ENCODE data around the gene ERBB2. TPM values are rescaled to one million over a fixed set of nuclear protein-coding genes. Genes with fewer than 3 reads are reported as not detected.

ERBB2 gene
- total RNA-seq, 2 donors from 2014 or later: 88.1 to 94.7 TPM

DNA sequence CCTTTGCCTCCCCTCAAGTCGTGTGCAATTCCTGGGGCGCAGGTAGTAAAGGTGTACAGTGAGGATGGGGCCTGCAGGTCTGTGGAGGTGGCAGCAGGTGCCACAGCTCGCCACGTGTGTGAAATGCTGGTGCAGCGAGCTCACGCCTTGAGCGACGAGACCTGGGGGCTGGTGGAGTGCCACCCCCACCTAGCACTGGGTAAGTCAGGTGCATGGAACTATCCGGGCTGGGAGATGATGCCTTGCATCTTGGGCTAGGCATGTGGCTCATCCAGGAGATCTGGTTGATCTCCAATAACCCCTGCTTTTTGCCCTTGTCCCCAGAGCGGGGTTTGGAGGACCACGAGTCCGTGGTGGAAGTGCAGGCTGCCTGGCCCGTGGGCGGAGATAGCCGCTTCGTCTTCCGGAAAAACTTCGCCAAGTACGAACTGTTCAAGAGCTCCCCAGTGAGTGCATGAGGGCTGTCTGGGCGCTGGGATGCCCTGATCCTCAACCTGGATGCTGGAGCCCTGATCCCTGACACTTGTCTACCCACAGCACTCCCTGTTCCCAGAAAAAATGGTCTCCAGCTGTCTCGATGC lies 43.1 kb downstream of the ERBB2 start:
- Histone ChIP-seq H3K27me3 (replicated peaks; ENCODE audit: insufficient read depth) (no peaks in the 10 kb centered on the region), H3K36me3 (no peaks in the 10 kb centered on the region), H3K9me3 (no peaks in the 10 kb centered on the region), H3K27ac (no peak overlapping the region), H3K4me3 (no peak overlapping the region), H3K4me1 (ENCODE audit: control insufficient read depth in 1 of 2, low read depth in 2 of 2) (peaks cover 9 to 32% of the 10 kb centered on the region in 2 donors)
- DNase-seq (ENCODE audit: low spot score): no peak
- no peak for ATAC-seq (ENCODE audit: insufficient number of reproducible peaks, low FRiP score, low read depth)
- TF ChIP-seq, protein P1, sequence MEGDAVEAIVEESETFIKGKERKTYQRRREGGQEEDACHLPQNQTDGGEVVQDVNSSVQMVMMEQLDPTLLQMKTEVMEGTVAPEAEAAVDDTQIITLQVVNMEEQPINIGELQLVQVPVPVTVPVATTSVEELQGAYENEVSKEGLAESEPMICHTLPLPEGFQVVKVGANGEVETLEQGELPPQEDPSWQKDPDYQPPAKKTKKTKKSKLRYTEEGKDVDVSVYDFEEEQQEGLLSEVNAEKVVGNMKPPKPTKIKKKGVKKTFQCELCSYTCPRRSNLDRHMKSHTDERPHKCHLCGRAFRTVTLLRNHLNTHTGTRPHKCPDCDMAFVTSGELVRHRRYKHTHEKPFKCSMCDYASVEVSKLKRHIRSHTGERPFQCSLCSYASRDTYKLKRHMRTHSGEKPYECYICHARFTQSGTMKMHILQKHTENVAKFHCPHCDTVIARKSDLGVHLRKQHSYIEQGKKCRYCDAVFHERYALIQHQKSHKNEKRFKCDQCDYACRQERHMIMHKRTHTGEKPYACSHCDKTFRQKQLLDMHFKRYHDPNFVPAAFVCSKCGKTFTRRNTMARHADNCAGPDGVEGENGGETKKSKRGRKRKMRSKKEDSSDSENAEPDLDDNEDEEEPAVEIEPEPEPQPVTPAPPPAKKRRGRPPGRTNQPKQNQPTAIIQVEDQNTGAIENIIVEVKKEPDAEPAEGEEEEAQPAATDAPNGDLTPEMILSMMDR (IDR thresholded peaks at IDR 0.05): no peak

DNA sequence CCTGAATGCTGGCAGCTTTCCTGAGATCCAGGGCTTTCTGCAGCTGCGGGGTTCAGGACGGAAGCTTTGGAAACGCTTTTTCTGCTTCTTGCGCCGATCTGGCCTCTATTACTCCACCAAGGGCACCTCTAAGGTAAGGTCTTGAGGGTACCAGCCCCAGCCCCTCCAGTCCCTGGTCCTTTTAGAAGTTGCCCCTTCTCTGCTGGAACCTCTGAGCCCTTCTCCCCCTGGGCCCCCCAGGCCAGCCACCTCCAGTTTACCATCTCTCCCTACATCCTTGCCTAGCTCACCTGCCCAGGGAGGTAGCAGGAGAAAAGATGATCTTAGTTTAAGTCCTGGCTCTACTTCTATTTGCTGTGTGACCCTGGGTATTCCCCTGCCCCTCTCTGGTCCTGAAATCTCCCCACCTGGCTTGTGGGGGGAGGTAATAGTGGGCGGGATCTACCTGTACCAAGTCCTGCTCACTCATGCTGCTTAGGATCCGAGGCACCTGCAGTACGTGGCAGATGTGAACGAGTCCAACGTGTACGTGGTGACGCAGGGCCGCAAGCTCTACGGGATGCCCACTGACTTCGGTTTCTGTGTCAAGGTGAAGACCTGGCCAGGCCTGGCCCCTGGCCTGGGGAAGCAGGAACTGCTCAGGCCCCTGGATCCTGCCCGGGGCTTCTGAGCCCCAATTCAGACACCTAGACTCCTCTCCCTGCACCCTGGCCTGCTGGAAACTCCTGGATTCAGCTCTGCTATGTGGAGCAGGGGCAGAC lies 44.4 kb downstream of the ERBB2 start:
- TF ChIP-seq, protein P1 (IDR thresholded peaks at IDR 0.05): no peak
- Histone ChIP-seq H3K4me1 (ENCODE audit: control insufficient read depth in 1 of 2, low read depth in 2 of 2) (peaks cover 0 to 21% of the 10 kb centered on the region in 2 donors), H3K9me3 (no peaks in the 10 kb centered on the region), H3K36me3 (no peaks in the 10 kb centered on the region), H3K4me3 (no peak overlapping the region), H3K27ac (no peak overlapping the region), H3K27me3 (replicated peaks; ENCODE audit: insufficient read depth) (no peaks in the 10 kb centered on the region)
- ATAC-seq (ENCODE audit: insufficient number of reproducible peaks, low FRiP score, low read depth): no peak
- DNase-seq (ENCODE audit: low spot score): no peak

DNA sequence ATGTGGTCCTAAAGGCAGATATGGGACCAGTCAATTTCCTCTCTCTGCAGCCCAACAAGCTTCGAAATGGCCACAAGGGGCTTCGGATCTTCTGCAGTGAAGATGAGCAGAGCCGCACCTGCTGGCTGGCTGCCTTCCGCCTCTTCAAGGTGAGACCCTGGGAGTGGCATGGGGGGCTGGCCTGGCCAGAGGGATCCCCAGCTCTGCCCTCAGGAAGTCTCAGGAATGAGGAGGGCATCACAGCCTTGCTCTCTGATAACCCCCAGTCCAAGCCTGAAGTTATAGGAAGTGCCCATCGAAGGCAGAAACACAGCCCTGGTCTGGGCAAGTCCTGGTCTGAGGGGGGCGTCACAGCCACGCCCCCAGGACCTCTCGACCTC lies 45.0 kb downstream of the ERBB2 start:
- Histone ChIP-seq H3K9me3 (no peaks in the 10 kb centered on the region), H3K27ac (no peak overlapping the region), H3K4me1 (ENCODE audit: control insufficient read depth in 1 of 2, low read depth in 2 of 2) (peaks cover 1 to 15% of the 10 kb centered on the region in 2 donors), H3K4me3 (no peak overlapping the region), H3K36me3 (no peaks in the 10 kb centered on the region), H3K27me3 (replicated peaks; ENCODE audit: insufficient read depth) (no peaks in the 10 kb centered on the region)
- DNase-seq (ENCODE audit: low spot score): no peak
- ATAC-seq (ENCODE audit: insufficient number of reproducible peaks, low FRiP score, low read depth): no peak
- TF ChIP-seq, protein P1 (IDR thresholded peaks at IDR 0.05): no peak

DNA sequence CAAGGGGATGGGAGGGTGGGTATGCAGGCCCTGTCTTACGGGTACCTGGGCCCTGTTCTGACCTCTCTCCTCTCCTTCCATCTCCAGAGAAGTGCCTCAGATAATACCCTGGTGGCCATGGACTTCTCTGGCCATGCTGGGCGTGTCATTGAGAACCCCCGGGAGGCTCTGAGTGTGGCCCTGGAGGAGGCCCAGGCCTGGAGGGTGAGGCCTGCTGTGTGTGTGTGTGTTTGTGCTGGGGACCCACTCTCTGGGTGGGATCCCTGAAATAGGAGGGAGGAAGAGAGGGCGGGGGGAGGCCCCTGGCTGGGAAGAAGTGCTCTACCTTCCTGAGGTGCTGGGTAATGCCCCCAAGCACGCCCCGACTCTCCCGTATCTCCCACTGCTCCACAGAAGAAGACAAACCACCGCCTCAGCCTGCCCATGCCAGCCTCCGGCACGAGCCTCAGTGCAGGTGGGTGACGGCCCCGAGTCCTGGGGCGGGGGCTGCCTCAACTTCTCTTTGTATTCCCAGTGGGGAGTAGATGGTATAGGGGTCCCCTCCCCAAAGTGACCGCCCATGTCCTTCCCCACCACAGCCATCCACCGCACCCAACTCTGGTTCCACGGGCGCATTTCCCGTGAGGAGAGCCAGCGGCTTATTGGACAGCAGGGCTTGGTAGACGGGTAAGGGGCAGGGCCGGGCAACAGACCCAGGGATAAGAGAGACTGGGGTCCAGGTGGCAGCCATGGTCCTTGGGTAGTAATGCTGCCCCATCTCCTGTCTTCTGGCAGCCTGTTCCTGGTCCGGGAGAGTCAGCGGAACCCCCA lies 45.7 kb downstream of the ERBB2 start:
- Histone ChIP-seq H3K27me3 (replicated peaks; ENCODE audit: insufficient read depth) (no peaks in the 10 kb centered on the region), H3K36me3 (no peaks in the 10 kb centered on the region), H3K4me1 (ENCODE audit: control insufficient read depth in 1 of 2, low read depth in 2 of 2) (peaks cover 6 to 17% of the 10 kb centered on the region in 2 donors), H3K27ac (no peak overlapping the region), H3K9me3 (no peaks in the 10 kb centered on the region), H3K4me3 (no peak overlapping the region)
- ATAC-seq (ENCODE audit: insufficient number of reproducible peaks, low FRiP score, low read depth) (no peak), DNase-seq (ENCODE audit: low spot score) (no peak)
- TF ChIP-seq, protein P1 (IDR thresholded peaks at IDR 0.05): no peak

DNA sequence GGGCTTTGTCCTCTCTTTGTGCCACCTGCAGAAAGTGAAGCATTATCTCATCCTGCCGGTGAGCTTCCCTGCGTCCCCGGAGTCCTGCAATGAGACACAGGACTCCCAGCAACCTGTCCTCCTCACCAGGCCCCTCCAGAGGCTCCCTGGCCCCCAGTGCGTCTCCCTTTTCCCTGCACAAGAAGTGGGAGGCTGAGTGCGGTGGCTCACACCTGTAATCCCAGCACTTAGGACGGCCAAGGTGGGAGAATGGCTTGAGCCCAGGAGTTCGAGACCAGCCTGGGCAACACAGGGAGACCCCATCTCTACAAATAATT lies 46.2 kb downstream of the ERBB2 start:
- no peaks in the 10 kb centered on the region for H3K9me3 ChIP-seq
- TF ChIP-seq, protein P1 (IDR thresholded peaks at IDR 0.05): no peak
- H3K27me3 ChIP-seq (replicated peaks; ENCODE audit: insufficient read depth): no peaks in the 10 kb centered on the region
- no peak for DNase-seq (ENCODE audit: low spot score)
- no peak for ATAC-seq (ENCODE audit: insufficient number of reproducible peaks, low FRiP score, low read depth)
- H3K4me1 ChIP-seq (ENCODE audit: control insufficient read depth in 1 of 2, low read depth in 2 of 2): peaks cover 6 to 12% of the 10 kb centered on the region in 2 donors
- H3K27ac ChIP-seq: no peak overlapping the region
- no peaks in the 10 kb centered on the region for H3K36me3 ChIP-seq
- no peak overlapping the region for H3K4me3 ChIP-seq

Measured in thoracic aorta (tissue), 2 donors.